ENCODE data around the gene RBL1.

DNA sequence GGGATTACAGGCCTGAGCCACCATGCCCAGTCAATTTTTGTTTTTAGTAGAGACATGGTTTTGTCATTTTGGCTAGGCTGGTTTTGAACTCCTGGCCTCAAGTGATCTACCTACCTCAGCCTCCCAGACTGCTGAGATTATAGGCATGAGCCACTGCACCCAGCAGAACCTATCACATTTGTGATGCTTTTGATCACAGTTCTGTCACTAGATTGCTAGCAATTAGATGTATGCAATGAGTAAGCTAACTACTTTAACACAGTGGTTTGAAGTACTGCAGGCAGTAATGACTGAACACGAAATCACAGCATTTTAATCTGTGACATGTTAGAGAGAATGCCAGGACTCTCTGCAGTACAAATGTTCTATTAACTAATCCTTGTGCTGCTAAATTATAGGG lies 124.7 kb downstream of the RBL1 start:
- TF ChIP-seq POLR2A (IDR thresholded peaks at IDR 0.05) (no peak), POLR2AphosphoS5 (IDR thresholded peaks at IDR 0.05) (no peak)
- TF ChIP-seq, protein P1, sequence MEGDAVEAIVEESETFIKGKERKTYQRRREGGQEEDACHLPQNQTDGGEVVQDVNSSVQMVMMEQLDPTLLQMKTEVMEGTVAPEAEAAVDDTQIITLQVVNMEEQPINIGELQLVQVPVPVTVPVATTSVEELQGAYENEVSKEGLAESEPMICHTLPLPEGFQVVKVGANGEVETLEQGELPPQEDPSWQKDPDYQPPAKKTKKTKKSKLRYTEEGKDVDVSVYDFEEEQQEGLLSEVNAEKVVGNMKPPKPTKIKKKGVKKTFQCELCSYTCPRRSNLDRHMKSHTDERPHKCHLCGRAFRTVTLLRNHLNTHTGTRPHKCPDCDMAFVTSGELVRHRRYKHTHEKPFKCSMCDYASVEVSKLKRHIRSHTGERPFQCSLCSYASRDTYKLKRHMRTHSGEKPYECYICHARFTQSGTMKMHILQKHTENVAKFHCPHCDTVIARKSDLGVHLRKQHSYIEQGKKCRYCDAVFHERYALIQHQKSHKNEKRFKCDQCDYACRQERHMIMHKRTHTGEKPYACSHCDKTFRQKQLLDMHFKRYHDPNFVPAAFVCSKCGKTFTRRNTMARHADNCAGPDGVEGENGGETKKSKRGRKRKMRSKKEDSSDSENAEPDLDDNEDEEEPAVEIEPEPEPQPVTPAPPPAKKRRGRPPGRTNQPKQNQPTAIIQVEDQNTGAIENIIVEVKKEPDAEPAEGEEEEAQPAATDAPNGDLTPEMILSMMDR (IDR thresholded peaks at IDR 0.05) = no peak

Measured in gastroesophageal sphincter (tissue), 3 donors.